HG03095 (cell line): ENCODE measurements around the gene LRBA.

Experiments used
- ATAC-seq: cut with Tn5 transposase; IDR thresholded peaks from one replicate; pipeline ENCODE4 v1.9.1; 2021; ENCODE audit warnings: moderate library complexity; ENCODE audit not compliant: unreplicated experiment

The LRBA gene

GRCh38 chr4:150816491-150816890 lies 198.6 kb downstream of the LRBA start:
- ATAC-seq, result no peak

- no peak for ATAC-seq
Measured at GRCh38 chr4:150814873-150815272, 200.2 kb downstream of the LRBA start.

- ATAC-seq, result no peak
Measured at GRCh38 chr4:150805183-150806025, 209.7 kb downstream of the LRBA start.

- no peak for ATAC-seq
Measured at GRCh38 chr4:150801833-150802232, 213.3 kb downstream of the LRBA start.

GRCh38 chr4:150799207-150799606 lies 215.9 kb downstream of the LRBA start:
- no peak for ATAC-seq

GRCh38 chr4:150794706-150795105 lies 220.4 kb downstream of the LRBA start:
- no peak for ATAC-seq

GRCh38 chr4:150789864-150790263 lies 225.2 kb downstream of the LRBA start:
- ATAC-seq, result no peak

- no peak for ATAC-seq
Measured at GRCh38 chr4:150784939-150785338, 230.1 kb downstream of the LRBA start.

GRCh38 chr4:150784305-150784704 lies 230.8 kb downstream of the LRBA start:
- no peak for ATAC-seq

- no peak for ATAC-seq
Measured at GRCh38 chr4:150782921-150783320, 232.2 kb downstream of the LRBA start.

- no peak for ATAC-seq
Measured at GRCh38 chr4:150782311-150782710, 232.8 kb downstream of the LRBA start.

GRCh38 chr4:150781191-150781590 lies 233.9 kb downstream of the LRBA start:
- ATAC-seq, result no peak

- ATAC-seq, result no peak
Measured at GRCh38 chr4:150779707-150780106, 235.4 kb downstream of the LRBA start.

GRCh38 chr4:150773729-150774449 lies 241.2 kb downstream of the LRBA start:
- no peak for ATAC-seq

- ATAC-seq, result no peak
Measured at GRCh38 chr4:150773032-150773431, 242.1 kb downstream of the LRBA start.

- ATAC-seq, result no peak
Measured at GRCh38 chr4:150771382-150771781, 243.7 kb downstream of the LRBA start.

GRCh38 chr4:150769845-150770244 lies 245.2 kb downstream of the LRBA start:
- no peak for ATAC-seq

GRCh38 chr4:150769248-150769647 lies 245.8 kb downstream of the LRBA start:
- ATAC-seq, result no peak

- no peak for ATAC-seq
Measured at GRCh38 chr4:150768497-150768896, 246.6 kb downstream of the LRBA start.

- ATAC-seq, result no peak
Measured at GRCh38 chr4:150765216-150765615, 249.9 kb downstream of the LRBA start.

GRCh38 chr4:150751648-150752047 lies 263.4 kb downstream of the LRBA start:
- ATAC-seq, result no peak

- ATAC-seq, result no peak
Measured at GRCh38 chr4:150750824-150751223, 264.3 kb downstream of the LRBA start.
